Activated CD4-positive, CD25-positive, alpha-beta regulatory T cell treated with anti-CD3 and anti-CD28 coated beads, Interleukin-2, amount 50 U/mL, for 72 hours (primary cell): ENCODE measurements around the gene TFB2M.
A peak's percentile ranks its signal among the peaks of the same experiment; 100 is the strongest.
"Not testable (repeated sequence)": the region's sequence is repeated elsewhere in the genome, so short reads cannot be mapped to it uniquely, and the experiment has no call there.

ENCODE experiments used
- DNase-seq: peaks from one replicate; pipeline ENCODE4 v3.0.0; 2021

The TFB2M gene, protein sequence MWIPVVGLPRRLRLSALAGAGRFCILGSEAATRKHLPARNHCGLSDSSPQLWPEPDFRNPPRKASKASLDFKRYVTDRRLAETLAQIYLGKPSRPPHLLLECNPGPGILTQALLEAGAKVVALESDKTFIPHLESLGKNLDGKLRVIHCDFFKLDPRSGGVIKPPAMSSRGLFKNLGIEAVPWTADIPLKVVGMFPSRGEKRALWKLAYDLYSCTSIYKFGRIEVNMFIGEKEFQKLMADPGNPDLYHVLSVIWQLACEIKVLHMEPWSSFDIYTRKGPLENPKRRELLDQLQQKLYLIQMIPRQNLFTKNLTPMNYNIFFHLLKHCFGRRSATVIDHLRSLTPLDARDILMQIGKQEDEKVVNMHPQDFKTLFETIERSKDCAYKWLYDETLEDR

DNA sequence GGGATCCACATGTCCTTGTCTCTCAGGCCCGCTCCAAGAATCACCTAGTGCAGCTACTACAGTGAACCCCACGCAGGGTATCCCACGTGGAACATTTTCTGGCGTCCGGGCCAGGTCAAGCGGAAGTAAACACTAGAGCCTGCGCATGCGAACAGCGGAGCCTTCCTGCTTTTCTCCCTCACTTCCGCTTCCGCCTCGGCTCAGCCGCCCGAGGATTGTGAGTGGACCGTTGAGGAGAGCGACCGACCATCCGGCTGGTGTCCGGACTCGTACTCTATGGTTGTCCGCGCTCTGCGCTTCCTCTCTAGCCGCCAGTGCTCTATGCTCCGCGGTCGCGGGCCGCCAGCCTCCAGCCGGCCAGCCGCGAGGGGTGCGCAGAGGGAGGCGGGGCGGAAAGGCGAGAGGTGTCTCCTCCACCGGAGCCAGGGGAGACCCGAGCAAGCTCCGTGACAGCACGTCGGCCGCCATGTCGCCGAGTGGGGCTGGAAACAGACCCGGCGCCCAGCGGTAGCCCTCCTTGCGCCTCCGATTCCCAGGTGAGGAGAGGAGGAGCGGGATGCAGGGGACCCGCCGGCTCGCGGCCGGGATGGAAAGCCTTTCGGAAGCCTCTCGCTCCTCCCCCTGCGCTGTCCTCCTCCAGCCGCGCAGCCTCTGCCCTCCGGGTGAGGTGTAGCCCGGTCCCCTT lies at the start of gene TFB2M, which contains the start of gene CNST:
TFB2M (minus strand) TSS at position 134 of the 685 bp plus-strand sequence; CDS start at position 11, 123 bp downstream.
CNST (plus strand) TSS at position 329 of the 685 bp plus-strand sequence. CDS start 25,107 bp downstream, outside the sequence.
- peak; percentile 86 for DNase-seq

DNA sequence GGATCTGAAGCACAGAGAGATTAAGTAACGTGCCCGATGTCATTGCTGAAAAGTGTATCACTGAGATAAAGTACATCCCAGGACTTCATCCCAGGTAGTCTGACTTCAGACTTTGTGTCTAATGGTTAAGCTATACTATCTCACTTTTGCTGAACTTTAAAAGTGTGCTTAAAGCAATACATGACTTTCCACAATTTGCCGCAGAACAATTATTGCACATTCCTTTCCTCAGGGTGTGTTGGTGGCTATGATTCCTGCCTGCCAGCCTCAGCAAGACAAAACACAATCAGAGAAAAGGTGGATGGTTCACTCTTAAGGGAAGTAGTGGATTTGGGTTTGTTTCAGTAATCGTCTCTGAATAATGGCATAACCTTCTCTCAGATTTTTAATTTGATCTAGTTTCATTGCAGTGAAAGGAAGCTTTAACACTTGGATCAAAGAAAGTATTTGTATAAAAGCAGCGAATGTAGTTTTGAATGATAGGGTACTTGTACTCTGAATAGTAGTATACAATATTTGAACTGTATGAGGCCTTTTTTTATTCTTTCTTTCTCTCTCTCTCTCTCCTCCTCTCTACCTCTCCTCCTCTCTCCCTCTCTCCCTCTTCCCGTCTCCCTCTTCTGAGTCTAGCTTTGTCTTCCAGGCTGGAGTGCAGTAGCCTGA lies 47.2 kb upstream of the TFB2M start:
- no peak for DNase-seq

- DNase-seq = no peak
These were observed 43.6 kb upstream of the TFB2M start for GRCh38 chr1:246609632-246610031.

DNA sequence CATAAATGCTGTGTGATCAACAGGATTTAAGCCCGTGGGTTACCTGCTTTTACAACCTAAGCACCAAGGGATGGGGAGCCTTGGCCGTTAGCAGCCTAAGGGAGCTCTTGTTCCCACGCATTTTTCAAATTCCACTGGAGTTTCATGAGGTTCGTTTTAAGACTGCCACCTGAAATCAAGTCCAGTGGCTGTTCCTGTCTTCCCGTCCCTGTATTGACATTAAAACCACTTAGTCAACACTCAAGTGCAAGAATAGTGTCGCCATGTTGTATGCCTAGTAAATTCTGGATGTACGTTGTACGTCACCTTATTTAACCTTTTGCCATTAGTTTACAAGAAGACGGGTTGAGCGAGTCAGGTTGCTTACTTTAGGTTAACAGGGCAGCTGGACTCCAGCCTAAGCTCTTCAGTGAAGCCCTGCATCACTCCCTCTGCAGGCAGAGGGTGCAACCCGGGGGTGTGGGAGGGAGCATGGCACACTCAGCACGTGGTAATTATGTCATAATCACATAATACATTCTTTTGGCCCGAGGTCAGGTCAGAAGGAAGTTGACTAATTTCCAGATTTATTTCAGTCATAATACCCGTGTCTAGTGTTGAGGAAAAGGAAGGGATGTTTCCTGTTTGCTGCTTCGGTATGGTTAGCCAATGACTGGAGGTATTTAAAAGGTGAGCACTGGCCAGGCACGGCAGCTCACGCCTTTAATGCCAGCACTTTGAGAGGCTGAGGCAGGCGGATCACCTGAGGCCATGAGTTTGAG lies 42.7 kb upstream of the TFB2M start:
- peak; percentile 47 for DNase-seq

DNA sequence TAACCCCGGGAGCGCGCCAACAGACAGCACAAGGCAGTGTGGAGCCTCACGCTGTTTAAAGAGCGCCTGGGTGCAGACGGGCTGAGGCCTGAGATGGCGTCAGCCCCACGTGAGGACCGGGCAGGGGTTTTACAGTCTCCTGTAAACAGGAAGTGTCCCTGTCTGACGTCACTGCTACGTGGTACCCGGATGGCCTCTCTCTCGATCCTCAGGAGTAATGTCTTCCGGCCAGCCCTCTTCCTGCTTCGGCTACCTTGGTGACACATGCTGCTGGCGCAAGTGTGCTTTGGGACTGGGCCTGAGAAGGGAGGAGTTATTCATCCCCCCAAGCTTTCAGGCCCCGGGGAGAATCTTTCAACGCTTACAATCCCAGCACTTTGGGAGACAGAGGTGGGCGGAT lies 41.4 kb upstream of the TFB2M start:
- DNase-seq = no peak

- DNase-seq = not testable (repeated sequence)
These were observed 39.2 kb upstream of the TFB2M start for GRCh38 chr1:246605231-246605630.

DNA sequence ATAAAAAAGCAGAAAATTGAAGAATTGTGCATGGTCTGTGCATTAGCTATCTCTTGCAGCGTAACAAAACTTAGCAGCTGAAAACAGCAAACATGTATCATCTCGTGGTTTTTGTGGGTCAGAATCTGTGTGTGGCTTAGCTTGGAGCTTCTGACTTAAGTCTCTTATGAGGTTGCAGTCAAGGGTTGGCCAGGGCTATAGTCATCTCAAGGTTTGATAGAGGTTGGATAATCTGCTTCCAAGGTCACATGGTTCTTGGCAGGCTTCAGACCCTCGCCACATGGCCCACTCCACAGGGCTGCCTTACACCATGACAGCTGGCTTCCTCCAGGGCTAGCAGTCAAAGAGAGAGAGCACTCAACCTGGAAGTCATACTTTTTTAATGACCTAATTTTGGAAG lies 36.1 kb upstream of the TFB2M start:
- DNase-seq = no peak

GRCh38 chr1:246600579-246600978 lies 34.5 kb upstream of the TFB2M start:
- no peak for DNase-seq

DNA sequence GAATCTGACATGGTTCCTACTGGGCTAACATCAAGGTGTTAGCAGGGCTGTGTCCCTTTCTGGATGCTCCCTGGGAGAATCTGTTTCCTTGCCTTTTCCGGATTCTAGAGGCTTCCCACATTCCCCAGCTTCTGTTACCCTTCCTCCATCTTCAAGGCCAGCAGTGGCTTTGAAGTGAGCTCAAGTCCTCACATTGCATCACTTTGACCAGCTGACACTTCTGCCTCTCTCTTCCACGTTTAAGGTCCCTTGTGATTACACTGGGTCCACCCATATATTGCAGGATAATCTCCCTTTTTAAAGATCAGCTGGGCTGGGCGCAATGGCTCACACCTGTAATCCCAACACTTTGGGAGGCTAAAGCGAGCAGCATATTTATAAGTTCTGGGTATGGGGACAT lies 33.3 kb upstream of the TFB2M start:
- DNase-seq = no peak

DNA sequence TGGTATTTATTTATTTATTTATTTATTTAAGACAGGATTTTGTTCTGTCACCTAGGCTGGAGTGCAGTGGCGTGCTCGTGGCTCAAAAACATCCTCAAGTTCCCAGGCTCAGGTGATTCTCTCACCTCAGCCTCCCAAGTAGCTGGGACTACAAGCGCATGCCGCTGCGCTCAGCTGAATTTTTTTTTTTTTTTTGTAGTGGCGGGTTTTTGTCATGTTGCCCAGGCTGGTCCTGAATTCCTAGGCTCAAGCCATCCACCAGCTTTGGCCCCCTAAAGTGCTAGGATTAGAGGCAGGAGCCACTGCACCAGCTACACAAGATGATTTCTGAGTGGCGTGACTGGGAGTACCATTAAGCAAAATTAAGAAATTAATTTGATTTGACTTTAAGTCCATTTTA lies 31.9 kb upstream of the TFB2M start:
- DNase-seq = no peak

GRCh38 chr1:246597340-246597739 lies 31.3 kb upstream of the TFB2M start:
- no peak for DNase-seq

GRCh38 chr1:246595146-246595545 lies 29.1 kb upstream of the TFB2M start:
- no peak for DNase-seq

DNA sequence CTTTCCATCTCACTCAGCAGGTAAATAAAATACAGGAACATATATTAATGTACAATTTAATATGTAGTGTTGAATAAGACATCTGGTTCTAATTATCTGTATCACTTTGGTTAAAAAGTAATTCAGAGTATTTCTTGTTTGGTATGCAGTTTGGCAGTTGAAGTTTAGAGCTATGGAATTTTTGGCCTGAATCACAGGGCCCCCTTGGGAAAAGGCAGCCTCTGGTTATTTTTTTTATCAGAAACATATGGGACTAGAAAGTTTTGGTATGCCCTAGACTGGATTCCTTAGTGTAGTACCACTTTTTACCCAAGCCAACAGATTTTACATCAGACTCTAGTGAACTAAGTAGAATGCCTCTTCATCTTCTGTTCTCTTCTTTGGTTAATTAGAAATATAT lies 26.6 kb upstream of the TFB2M start:
- DNase-seq = no peak

- no peak for DNase-seq
These were observed 25.9 kb upstream of the TFB2M start for GRCh38 chr1:246591958-246592357.

- DNase-seq = peak; percentile 45
These were observed 25.4 kb upstream of the TFB2M start for GRCh38 chr1:246591504-246591903.

GRCh38 chr1:246591047-246591446 lies 25.0 kb upstream of the TFB2M start:
- no peak for DNase-seq

DNA sequence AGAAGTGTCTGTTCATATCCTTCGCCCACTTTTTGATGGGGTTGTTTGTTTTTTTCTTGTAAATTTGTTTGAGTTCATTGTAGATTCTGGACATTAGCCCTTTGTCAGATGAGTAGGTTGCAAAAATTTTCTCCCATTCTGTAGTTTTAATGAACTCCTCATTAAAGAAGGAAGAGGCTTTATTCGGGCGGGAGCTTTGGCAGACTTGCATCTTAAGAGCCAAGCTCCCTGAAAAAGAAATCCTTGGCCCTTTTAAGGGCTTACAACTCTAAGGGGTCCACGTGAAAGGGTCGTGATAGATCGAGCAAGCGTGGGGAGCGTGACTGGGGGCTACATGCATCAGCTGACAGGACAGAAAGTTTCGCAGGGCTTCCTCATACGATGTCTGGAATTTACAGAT lies 23.9 kb upstream of the TFB2M start:
- not testable (repeated sequence) for DNase-seq

DNA sequence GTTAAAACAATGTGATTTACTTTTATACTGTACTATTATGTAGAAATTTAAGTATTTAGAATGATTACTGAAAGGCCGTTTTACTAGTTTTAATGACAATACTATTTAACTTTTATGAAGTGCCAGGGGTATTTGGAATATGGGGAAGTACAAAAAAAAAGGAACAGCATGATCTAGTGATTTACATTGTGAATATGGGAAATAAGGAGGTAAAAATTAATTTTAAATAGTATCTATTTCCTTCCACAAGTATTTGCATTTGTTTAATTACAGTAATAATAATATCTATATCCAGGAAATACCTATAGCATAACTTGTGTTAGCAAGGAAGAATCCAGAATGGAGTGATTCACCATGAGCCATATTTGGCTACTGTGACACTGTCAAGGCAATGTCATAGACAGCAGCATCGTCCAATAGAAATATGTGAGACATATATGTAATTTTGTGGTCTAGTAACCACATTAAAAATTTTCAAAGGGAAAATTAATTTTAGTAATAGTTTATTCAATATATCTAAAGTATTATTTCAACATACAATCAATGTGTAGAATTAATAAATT lies 22.2 kb upstream of the TFB2M start:
- no peak for DNase-seq

DNA sequence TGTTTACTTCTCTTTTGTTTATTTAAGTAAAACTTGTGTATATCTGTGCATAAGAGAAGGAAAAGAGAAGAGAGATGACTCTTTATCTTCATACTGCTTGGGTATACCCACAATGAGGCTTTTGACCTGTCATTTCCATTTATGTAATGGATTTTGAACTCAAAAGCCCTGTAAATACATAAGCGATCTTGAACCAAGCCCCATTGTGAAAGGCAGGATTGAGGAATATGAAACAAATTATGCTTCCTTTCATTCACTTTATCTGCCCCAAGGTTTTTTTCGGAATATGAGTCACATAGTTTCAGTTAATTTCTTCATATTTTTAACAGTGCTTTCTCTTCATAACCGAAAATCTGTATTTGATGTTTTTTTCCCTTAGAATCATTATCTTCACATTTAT lies 21.5 kb upstream of the TFB2M start:
- DNase-seq = no peak

DNA sequence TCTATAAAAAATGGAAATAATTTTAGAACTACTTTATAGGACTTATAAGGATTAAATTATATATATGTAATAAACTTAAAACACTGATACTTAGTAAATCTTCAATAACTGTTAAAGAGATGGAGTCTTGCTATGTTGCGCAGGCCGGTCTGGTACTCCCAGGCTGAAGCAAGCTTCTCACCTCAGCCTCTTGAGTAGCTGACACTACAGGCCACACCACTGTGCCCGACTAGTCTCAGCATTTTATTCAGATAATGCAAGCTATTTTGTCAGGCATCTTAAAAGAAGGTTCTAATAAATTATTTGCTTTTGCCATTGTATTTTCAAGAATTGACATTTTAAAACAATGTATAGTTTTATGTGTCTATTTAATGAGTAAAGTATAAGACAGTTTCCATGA lies 21.0 kb upstream of the TFB2M start:
- no peak for DNase-seq

- DNase-seq = no peak
These were observed 17.6 kb upstream of the TFB2M start for GRCh38 chr1:246583448-246584185.

DNA sequence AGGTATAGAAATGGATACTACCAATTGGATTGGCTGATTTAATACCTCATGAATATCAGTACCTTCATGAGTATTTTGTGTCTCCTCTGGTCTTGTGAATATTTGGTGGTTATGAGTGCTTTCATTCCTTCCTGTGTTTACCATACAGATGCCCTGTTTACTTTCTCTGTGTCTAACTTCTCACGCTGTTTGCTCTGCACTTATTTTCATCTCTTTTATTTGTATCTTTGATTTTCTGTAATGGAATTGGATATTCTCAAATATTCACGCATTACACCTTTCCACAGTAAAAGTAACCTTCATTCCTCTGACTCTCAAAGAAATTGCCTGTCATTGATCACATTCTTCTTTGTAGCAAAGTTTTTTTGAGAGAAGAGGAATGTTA lies 17.0 kb upstream of the TFB2M start:
- no peak for DNase-seq
